HG03039 (cell line): ENCODE data around the gene PTPRN2.
"Not testable (repeated sequence)": the region's sequence is repeated elsewhere in the genome, so short reads cannot be mapped to it uniquely, and the experiment has no call there.

Experiments used
- ATAC-seq: cut with Tn5 transposase; IDR thresholded peaks from one replicate; pipeline ENCODE4 v1.9.1; 2021; ENCODE audit warnings: mild to moderate bottlenecking, moderate library complexity; ENCODE audit not compliant: unreplicated experiment

PTPRN2 gene

GRCh38 chr7:157910045-157910444 lies 677.6 kb downstream of the PTPRN2 start:
- ATAC-seq: not testable (repeated sequence)

DNA sequence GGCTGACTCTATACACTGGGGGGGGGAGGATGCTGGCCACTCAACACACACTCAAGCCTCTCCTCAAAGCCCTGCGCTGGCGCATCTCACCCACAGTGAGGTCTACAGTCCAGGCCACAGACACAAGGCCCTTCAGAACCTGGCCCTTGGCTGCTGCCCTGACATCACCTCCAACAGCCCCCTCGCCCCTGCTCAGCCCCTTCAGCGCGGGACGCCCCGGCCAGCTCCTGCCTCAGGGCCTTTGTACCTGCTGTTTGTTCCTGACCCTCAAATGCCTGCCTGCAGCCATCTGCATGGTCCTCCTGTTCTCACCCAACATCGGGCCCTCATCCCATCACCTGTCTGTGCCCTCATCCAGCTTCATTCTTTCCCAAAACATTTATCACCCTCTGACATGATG lies 678.3 kb downstream of the PTPRN2 start:
- no peak for ATAC-seq

- no peak for ATAC-seq
Measured at GRCh38 chr7:157908006-157908782, 679.4 kb downstream of the PTPRN2 start.

DNA sequence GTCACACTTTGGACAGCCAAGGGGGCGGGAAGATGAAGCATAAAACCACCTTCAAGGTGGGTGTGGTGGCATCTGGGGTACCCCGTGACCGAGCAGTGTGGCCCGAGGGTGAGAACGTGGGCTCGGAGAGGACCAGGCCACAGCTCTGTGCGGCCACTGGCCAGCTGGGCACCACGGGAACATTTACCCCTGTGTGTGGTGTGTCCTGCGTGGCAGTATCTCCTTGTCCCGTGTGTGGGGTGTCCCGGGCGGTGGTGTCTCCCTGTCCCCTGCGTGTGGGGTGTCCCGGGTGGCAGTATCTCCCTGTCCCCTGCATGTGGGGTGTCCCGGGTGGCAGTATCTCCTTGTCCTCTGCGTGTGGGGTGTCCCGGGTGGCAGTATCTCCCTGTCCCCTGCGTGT lies 680.5 kb downstream of the PTPRN2 start:
- no peak for ATAC-seq

- no peak for ATAC-seq
Measured at GRCh38 chr7:157906583-157906982, 681.0 kb downstream of the PTPRN2 start.

- no peak for ATAC-seq
Measured at GRCh38 chr7:157905651-157906461, 681.8 kb downstream of the PTPRN2 start.

- no peak for ATAC-seq
Measured at GRCh38 chr7:157904866-157905570, 682.6 kb downstream of the PTPRN2 start.

GRCh38 chr7:157904211-157904865 lies 683.3 kb downstream of the PTPRN2 start:
- ATAC-seq: no peak

DNA sequence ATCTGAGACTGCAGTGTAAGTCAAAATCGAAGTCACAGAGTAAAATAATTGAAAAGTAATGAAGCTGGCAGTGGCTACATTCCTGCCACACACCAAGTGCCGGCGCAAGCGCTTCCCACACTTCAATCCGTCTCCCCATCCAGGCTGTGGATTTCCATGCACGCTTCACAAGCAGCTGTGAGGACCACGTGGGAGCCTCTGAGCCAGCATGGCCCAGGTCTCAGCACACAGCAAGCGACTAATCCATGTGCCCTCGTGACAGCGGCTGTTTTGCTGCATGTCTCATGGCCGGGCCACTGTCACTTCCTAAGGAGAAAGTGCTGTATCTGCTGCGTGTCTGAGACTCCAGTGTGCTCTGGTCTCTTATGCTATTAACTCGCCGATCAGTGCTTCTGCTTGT lies 683.9 kb downstream of the PTPRN2 start:
- ATAC-seq: no peak

GRCh38 chr7:157903296-157903695 lies 684.3 kb downstream of the PTPRN2 start:
- ATAC-seq: no peak

DNA sequence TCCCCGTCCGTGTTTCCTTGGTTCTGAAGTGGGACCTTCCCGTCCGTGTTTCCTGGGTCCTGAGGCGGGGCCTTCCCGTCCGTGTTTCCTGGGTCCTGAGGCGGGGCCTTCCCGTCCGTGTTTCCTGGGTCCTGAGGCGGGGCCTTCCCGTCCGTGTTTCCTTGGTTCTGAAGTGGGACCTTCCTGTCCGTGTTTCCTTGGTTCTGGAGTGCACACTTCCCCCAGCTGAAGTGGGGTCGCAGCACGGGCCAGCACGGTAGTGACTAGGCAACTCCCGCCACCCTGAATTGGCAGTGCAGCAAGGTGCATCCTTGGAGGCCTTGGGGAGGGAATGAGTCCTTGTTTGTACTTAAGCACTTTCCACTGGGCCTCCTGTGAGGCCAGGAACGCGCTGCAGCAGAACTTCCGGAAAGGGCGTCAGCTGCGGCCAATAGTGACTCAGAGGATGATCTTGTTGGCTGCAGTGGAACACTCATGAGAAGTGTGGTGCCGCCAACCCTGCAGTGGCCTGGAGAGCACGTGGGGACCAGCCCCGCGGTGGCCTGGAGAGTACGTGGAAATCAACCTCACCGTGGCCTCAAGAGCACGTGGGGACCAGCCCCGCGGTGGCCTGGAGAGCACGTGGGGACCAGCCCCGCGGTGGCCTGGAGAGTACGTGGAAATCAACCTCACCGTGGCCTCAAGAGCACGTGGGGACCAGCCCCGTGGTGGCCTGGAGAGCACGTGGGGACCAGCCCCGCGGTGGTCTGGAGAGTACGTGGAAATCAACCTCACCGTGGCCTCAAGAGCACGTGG lies 685.6 kb downstream of the PTPRN2 start:
- not testable (repeated sequence) for ATAC-seq

- ATAC-seq: no peak
Measured at GRCh38 chr7:157901166-157901565, 686.5 kb downstream of the PTPRN2 start.

DNA sequence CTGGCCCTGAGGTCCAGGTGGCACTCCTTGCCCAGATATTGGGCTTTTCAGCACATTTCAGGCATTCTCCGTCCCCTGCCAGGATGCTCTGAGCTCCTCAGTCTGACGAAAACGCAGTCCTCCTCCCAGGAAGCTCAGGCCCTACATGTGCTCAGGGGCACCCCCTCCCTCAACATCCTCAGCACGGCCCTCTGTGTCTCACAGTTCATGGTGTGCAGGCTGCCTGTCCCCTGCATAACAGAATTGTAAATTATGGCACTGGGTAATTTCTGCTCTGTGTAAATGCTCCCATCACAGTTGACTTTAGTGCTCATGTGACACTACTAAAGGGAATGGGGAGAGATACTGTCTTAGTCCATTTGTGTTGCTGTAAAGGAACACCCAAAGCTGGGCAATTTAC lies 687.1 kb downstream of the PTPRN2 start:
- ATAC-seq: no peak

- ATAC-seq: no peak
Measured at GRCh38 chr7:157900011-157900410, 687.6 kb downstream of the PTPRN2 start.

DNA sequence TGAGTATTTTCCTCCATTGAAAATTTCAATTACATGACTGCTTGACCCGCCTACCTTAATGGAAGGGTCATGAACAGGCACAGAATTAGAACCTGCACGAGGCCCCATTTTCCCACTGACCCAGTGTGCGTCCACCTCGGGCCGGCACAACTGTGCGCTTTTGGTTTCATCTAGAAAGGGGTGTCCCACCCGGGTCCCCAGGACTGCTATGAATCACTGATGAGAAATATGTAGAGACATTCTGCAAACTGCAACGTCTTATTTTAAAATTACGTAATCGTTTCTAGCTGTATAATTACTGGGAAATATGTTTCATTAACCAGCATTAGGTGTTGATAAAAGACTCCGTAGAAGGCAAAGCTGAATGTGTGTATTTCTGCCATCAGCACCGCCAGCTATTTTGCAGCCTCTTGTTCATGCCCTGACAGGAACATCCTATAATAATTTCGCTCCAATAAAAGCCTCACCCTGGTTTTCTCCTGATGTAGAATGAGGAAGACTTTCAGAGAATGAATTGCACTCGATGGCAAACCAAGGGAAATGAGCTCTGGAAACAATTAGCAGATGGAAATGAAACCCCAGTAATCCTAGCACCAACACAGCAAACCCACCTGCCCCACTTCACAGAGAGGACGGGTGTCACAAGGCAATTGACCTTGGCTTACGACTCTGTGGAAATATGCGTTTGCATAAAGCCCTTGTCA lies 688.7 kb downstream of the PTPRN2 start:
- ATAC-seq: no peak

DNA sequence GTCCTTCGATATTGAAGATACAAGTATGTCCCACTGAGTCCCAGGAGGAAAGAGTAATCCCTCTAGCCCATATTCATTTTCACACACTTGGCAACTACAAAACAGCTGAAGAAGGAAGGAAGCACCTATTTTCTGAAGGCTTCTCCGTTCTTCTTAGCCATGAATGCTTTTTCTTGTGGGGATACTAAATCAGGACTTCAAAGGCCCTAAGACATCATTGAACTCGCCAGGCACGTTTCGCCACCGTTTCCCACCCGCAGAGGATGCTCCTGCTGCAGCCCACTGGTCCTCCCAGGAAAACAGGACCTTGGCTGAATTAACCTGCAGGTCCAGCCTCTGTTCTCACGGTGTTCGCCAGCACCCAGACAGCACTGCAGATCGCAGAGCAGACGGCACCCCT lies 689.4 kb downstream of the PTPRN2 start:
- no peak for ATAC-seq

- no peak for ATAC-seq
Measured at GRCh38 chr7:157897681-157898080, 689.9 kb downstream of the PTPRN2 start.

DNA sequence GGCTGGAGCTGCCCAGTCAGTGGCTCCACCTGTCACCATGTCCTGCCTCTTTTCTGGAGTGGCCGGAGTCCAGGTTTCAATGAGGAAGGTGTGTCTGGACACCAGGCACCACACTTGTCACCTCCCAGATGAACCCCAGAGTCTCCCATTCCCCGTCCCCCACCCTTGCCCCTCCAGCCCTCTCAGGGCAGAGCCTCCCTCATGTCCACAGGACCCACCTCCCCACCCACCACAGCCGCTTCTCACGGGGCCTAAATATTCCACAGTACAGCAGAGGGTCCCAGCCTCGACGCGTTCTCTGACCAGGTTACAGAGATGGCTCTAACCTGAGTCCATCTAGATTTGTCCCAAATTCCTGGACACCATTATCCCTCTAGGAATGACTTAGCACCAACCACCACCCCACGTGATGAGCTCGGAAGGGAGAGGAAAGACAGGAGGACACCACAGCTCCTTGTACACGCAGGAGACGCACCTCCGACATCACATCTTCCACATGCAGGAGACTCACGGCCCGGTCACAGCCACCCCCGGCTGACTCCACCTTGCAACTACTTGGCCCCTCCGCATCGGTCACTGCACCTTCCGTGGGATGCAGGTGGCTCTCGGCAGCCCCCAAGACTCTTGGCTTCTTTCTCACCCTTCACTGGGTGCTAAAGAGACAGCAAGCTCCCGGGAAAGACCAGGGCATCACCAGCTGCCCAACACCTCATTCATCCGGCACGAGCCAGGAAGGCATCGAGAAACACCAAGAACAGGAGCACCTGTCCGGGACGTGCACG lies 690.7 kb downstream of the PTPRN2 start:
- no peak for ATAC-seq

GRCh38 chr7:157896376-157896675 lies 691.3 kb downstream of the PTPRN2 start:
- ATAC-seq: not testable (repeated sequence)
